Vagina (tissue), 2 donors: ENCODE measurements around the gene CFAP161.

ENCODE experiments used
- CTCF ChIP-seq, 3 experiments: fragments of 450-650 bp in 2 of 3; fragments of 200-600 bp in 1 of 3; sonication (generic) in 1 of 3; IDR thresholded peaks; one replicate each; pipeline ENCODE4 v1.5.1; 2017 to 2019; ENCODE audit warnings: antibody characterized with exemption in 3 of 3, mild to moderate bottlenecking in 2 of 3, moderate library complexity in 2 of 3
- POLR2AphosphoS5 ChIP-seq, 2 donors: sonication (generic); formaldehyde crosslinking; IDR thresholded peaks; one replicate each; pipeline ENCODE4 v1.9.0; 2017; ENCODE audit warnings: antibody characterized with exemption in 2 of 2, mild to moderate bottlenecking in 2 of 2, low read depth in 1 of 2; ENCODE audit not compliant: insufficient read depth in 1 of 2

GRCh38 chr15:81152799-81153198, 18.7 kb downstream of the CFAP161 start:
- TF ChIP-seq POLR2AphosphoS5 (IDR thresholded peaks at IDR 0.05; ENCODE audit: insufficient read depth in 1 of 2, low read depth in 1 of 2) (no peak), CTCF (IDR thresholded peaks at IDR 0.05) (no peak)
